ENCODE data around the gene SYP. TPM values are rescaled to one million over a fixed set of nuclear protein-coding genes. Genes with fewer than 3 reads are reported as not detected.

SYP gene
- total RNA-seq, 1 donor = 0.36 TPM

- Histone ChIP-seq H3K27ac (ENCODE audit: low read depth, low read length) (peak overlapping the region; percentile 51), H2AFZ (ENCODE audit: low read length) (peak overlapping the region; percentile 62)
- no peak for TF ChIP-seq CTCF (IDR thresholded peaks at IDR 0.05; ENCODE audit: extremely low read depth, low read depth, low read length)
Measured at GRCh38 chrX:49172280-49172780, 27.7 kb downstream of the SYP start.

GRCh38 chrX:49171752-49172279 is 28.2 kb downstream of the SYP start, which contains the start of gene PLP2:
TSS of gene PLP2 (plus strand) at chrX:49171898. CDS start at chrX:49172001, 103 bp downstream.
- peak; percentile 93 for DNase-seq (ENCODE audit: insufficient read length, low spot score, missing footprints)
- H3K9me3 ChIP-seq (ENCODE audit: low read depth, low read length) = no peaks in the 10 kb centered on the region
- H4K20me1 ChIP-seq (ENCODE audit: insufficient read depth, low read length) = peaks cover 5% of the 10 kb centered on the region
- H3K27ac ChIP-seq (ENCODE audit: low read depth, low read length) = peak within 1 kb of the TSS; percentile 51
- peak within 1 kb of the TSS; percentile 83 for H3K4me2 ChIP-seq (ENCODE audit: insufficient read depth, low read length)
- no peaks in the 10 kb centered on the region for H3K36me3 ChIP-seq (ENCODE audit: insufficient read depth, low read length)
- no peak for TF ChIP-seq CTCF (IDR thresholded peaks at IDR 0.05; ENCODE audit: extremely low read depth, low read depth, low read length)
- peaks cover 8% of the 10 kb centered on the region for H3K79me2 ChIP-seq (ENCODE audit: insufficient read depth, low read length)
- peaks cover 14% of the 10 kb centered on the region for H3K4me1 ChIP-seq (ENCODE audit: insufficient read depth, low read length)
- peak within 1 kb of the TSS; percentile 77 for H3K4me3 ChIP-seq (ENCODE audit: insufficient read depth, low read length)
- H2AFZ ChIP-seq (ENCODE audit: low read length) = peak within 1 kb of the TSS; percentile 62
- H3K27me3 ChIP-seq (ENCODE audit: insufficient read depth, low read length) = no peaks in the 10 kb centered on the region

More at GRCh38 chrX:49172280-49172780, 27.7 kb downstream of the SYP start:
- DNase-seq (ENCODE audit: insufficient read length, low spot score, missing footprints) = peak; percentile 89
- Histone ChIP-seq H3K27me3 (ENCODE audit: insufficient read depth, low read length) (no peaks in the 10 kb centered on the region), H3K4me2 (ENCODE audit: insufficient read depth, low read length) (peak overlapping the region; percentile 83), H4K20me1 (ENCODE audit: insufficient read depth, low read length) (peaks cover 5% of the 10 kb centered on the region), H3K9me3 (ENCODE audit: low read depth, low read length) (no peaks in the 10 kb centered on the region), H3K4me3 (ENCODE audit: insufficient read depth, low read length) (peak overlapping the region; percentile 77), H3K36me3 (ENCODE audit: insufficient read depth, low read length) (no peaks in the 10 kb centered on the region), H3K79me2 (ENCODE audit: insufficient read depth, low read length) (peaks cover 8% of the 10 kb centered on the region), H3K4me1 (ENCODE audit: insufficient read depth, low read length) (peaks cover 10% of the 10 kb centered on the region)

- no peaks in the 10 kb centered on the region for H4K20me1 ChIP-seq (ENCODE audit: insufficient read depth, low read length)
- H3K27ac ChIP-seq (ENCODE audit: low read depth, low read length) = peak overlapping the region; percentile 89
- H3K27me3 ChIP-seq (ENCODE audit: insufficient read depth, low read length) = no peaks in the 10 kb centered on the region
- H3K36me3 ChIP-seq (ENCODE audit: insufficient read depth, low read length) = no peaks in the 10 kb centered on the region
- no peaks in the 10 kb centered on the region for H3K79me2 ChIP-seq (ENCODE audit: insufficient read depth, low read length)
- no peaks in the 10 kb centered on the region for H3K9me3 ChIP-seq (ENCODE audit: low read depth, low read length)
- H3K4me1 ChIP-seq (ENCODE audit: insufficient read depth, low read length) = peaks cover 12% of the 10 kb centered on the region
- peak overlapping the region; percentile 90 for H3K4me2 ChIP-seq (ENCODE audit: insufficient read depth, low read length)
- H2AFZ ChIP-seq (ENCODE audit: low read length) = no peak overlapping the region
- peak overlapping the region; percentile 72 for H3K4me3 ChIP-seq (ENCODE audit: insufficient read depth, low read length)
- DNase-seq (ENCODE audit: insufficient read length, low spot score, missing footprints) = no peak
- TF ChIP-seq CTCF (IDR thresholded peaks at IDR 0.05; ENCODE audit: extremely low read depth, low read depth, low read length) = no peak
Measured at GRCh38 chrX:49167740-49168108, 32.3 kb downstream of the SYP start.

GRCh38 chrX:49166914-49167739 is 32.9 kb downstream of the SYP start:
- TF ChIP-seq CTCF (IDR thresholded peaks at IDR 0.05; ENCODE audit: extremely low read depth, low read depth, low read length) = no peak
- Histone ChIP-seq H3K27ac (ENCODE audit: low read depth, low read length) (peak overlapping the region; percentile 89), H3K4me3 (ENCODE audit: insufficient read depth, low read length) (peak overlapping the region; percentile 72), H3K36me3 (ENCODE audit: insufficient read depth, low read length) (no peaks in the 10 kb centered on the region), H2AFZ (ENCODE audit: low read length) (peak overlapping the region; percentile 66), H3K4me2 (ENCODE audit: insufficient read depth, low read length) (peak overlapping the region; percentile 90), H4K20me1 (ENCODE audit: insufficient read depth, low read length) (no peaks in the 10 kb centered on the region), H3K4me1 (ENCODE audit: insufficient read depth, low read length) (peaks cover 12% of the 10 kb centered on the region), H3K79me2 (ENCODE audit: insufficient read depth, low read length) (no peaks in the 10 kb centered on the region), H3K9me3 (ENCODE audit: low read depth, low read length) (no peaks in the 10 kb centered on the region), H3K27me3 (ENCODE audit: insufficient read depth, low read length) (no peaks in the 10 kb centered on the region)
- DNase-seq (ENCODE audit: insufficient read length, low spot score, missing footprints) = peak; percentile 96
